A673 (cell line): ENCODE results near the gene ACBD3.

ENCODE experiments used
- CTCF ChIP-seq: fragments of 300-800, 200-600 bp; sonication (generic); conservative IDR thresholded peaks from 2 replicates; pipeline ENCODE4 v1.5.1; 2017; ENCODE audit warnings: low read depth, mild to moderate bottlenecking, antibody characterized with exemption, low read length, moderate library complexity, mixed read lengths
- EZH2 ChIP-seq: fragments of 200-600 bp; sonication (generic); IDR thresholded peaks from 2 replicates; pipeline ENCODE4 v1.6.1; 2017; ENCODE audit warnings: borderline replicate concordance, low read depth, mild to moderate bottlenecking, mixed read lengths, antibody characterized with exemption, low read length; ENCODE audit not compliant: poor library complexity, severe bottlenecking

GRCh38 chr1:226095286-226095685, 91.3 kb downstream of the ACBD3 start:
- TF ChIP-seq CTCF (no peak), EZH2 (no peak)
